Measurements from ENCODE around the gene EIPR1.
A peak's percentile ranks its signal among the peaks of the same experiment; 100 is the strongest.

The EIPR1 gene

DNA sequence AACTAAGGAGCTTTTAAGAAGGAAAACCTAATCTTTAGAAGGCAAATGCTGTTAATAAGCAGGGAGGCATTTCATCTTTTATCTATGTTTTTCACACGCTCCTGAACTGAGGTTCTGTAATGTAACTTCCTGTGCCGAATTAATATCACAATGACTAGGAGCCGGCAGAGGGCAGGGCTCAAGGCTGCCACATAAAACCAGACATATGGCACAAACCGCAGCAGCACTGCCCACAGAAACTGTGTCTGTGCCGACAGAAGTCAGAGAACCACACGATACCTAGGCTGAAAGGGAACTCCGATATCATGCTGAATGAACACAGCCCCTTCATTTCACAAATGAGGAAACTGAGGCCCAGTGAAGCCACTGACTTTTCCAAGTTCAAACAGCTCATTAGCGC, 112.1 kb downstream of the EIPR1 start:
- peak; percentile 9 for DNase-seq (ENCODE audit: low read depth)
- TF ChIP-seq, protein P1, sequence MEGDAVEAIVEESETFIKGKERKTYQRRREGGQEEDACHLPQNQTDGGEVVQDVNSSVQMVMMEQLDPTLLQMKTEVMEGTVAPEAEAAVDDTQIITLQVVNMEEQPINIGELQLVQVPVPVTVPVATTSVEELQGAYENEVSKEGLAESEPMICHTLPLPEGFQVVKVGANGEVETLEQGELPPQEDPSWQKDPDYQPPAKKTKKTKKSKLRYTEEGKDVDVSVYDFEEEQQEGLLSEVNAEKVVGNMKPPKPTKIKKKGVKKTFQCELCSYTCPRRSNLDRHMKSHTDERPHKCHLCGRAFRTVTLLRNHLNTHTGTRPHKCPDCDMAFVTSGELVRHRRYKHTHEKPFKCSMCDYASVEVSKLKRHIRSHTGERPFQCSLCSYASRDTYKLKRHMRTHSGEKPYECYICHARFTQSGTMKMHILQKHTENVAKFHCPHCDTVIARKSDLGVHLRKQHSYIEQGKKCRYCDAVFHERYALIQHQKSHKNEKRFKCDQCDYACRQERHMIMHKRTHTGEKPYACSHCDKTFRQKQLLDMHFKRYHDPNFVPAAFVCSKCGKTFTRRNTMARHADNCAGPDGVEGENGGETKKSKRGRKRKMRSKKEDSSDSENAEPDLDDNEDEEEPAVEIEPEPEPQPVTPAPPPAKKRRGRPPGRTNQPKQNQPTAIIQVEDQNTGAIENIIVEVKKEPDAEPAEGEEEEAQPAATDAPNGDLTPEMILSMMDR (conservative IDR thresholded peaks at IDR 0.05; ENCODE audit: low read depth, low read length), result peak; percentile 10
- H3K4me3 ChIP-seq (ENCODE audit: low read length), result no peak overlapping the region

DNA sequence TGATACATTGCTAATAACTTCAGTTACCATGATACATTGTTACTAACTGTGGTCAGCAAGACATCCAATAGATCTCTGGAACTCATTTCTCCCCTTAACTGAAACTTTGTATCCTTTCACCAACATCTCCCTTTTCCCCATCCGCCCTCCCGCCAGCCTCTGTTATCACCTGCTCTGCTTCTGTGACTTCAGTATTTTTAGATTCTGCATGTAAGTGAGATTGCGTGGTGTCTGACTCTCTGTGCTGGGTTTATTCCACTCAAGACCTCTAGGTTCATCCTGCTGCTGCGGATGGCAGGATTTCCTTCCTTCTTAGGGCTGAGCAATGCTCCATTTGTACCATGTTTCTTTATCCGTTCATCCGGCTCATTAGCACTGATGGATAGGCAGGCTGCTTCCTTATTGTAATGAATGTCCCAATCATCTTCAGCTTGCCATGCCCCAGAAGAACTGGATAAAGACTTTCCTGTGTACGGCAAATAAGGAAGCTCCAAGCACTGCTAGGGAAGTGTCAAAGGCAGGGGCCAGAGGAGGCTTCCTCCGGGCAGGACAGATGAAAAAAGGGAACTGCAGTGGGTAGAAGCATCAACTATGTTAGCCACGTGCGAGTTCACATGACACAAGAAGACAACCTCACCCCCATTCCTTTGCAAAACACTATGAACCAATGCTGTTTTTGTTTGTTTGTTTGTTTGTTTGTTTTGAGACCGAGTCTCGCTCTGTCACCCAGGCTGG, 113.4 kb downstream of the EIPR1 start:
- H3K4me3 ChIP-seq (ENCODE audit: low read length), result no peak overlapping the region
- DNase-seq (ENCODE audit: low read depth), result no peak
- TF ChIP-seq, protein P1 (conservative IDR thresholded peaks at IDR 0.05; ENCODE audit: low read depth, low read length), result no peak

DNA sequence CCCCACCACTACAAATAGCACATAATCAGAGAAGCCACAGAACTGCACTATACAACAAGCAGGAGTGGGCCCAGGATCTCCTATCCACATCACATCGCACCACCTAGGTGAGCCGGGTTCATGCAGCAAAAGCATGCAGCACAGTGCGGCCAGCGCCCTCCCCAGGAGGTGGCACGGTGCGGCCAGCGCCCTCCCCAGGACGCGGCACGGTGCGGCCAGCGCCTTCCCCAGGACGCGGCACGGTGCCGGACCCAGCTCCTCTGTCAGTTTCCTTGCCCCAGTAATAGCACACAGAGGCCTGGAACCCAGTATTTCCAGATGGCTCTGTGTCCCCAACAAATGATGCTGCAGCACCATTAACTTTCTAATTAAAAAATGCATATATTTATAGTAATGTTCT, 114.1 kb downstream of the EIPR1 start:
- TF ChIP-seq, protein P1 (conservative IDR thresholded peaks at IDR 0.05; ENCODE audit: low read depth, low read length), result no peak

DNA sequence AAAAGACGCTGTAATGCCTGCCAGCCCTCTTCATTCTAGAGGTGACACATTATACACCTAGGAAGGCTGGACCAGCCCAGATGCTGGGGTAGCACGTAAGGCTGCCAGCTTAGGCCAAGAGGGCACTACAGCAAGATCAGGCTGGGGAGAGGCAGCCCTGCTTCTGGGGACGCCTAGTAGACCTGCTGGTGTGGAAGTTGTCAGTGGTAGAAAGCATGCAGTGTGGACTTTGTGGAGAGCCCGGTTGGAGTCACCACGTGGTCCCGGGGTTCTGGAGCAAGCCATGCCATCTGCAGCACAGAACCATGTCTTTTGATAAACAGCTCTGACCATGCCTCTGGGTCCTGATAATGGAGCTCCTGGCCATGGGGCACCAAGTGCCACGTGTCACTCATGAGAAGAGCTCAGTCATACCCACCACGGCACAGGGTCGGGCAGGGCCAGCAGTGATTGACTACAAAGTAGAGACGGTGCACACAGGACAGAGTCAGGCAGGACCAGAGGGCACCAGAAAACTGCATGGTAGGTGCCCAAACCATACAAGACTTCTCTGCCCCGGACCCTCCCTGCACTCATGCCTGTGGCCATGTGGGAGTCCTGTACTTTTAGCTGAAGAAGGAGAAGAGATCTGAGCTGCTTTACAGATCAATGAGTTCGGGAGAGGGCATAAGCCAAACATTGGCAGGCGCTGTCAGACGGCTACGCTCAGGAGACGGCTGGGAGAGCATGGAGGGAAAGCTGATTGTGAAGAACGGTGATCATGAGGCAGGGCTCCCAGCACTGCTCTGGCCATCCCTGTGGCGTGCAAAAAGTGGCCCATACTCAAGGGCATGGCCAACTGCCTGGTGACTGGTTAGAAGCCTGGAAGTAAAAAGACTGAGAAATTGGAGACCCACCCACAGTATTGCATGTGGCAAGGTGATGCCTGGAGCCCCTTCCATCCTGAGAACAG, 114.9 kb downstream of the EIPR1 start:
- DNase-seq (ENCODE audit: low read depth), result no peak
- TF ChIP-seq, protein P1 (conservative IDR thresholded peaks at IDR 0.05; ENCODE audit: low read depth, low read length), result no peak
- H3K4me3 ChIP-seq (ENCODE audit: low read length), result no peak overlapping the region

More for the DNA sequence above, 114.1 kb downstream of the EIPR1 start:
- no peak overlapping the region for H3K4me3 ChIP-seq (ENCODE audit: low read length)
- DNase-seq (ENCODE audit: low read depth), result no peak

DNA sequence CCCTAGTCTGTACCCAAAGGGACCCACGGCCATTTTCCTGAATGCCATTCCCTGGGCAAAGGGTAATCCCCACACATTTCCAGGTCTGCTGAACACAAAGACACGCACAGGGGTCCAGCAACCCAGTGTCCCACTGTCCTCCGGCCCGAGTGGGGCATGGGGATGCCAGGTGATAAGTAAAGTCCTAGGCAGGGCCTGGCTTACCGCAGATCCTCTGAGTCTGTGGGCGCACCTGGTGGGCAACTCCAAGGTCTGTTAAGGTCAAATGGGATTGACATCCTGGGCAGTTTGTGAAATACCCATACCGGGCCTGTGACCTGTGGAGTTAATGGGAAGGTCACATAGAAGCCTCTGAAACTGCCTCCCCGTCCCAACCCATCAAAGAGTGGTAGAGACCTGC, 116.1 kb downstream of the EIPR1 start:
- no peak for DNase-seq (ENCODE audit: low read depth)
- H3K4me3 ChIP-seq (ENCODE audit: low read length), result no peak overlapping the region
- TF ChIP-seq, protein P1 (conservative IDR thresholded peaks at IDR 0.05; ENCODE audit: low read depth, low read length), result no peak

DNA sequence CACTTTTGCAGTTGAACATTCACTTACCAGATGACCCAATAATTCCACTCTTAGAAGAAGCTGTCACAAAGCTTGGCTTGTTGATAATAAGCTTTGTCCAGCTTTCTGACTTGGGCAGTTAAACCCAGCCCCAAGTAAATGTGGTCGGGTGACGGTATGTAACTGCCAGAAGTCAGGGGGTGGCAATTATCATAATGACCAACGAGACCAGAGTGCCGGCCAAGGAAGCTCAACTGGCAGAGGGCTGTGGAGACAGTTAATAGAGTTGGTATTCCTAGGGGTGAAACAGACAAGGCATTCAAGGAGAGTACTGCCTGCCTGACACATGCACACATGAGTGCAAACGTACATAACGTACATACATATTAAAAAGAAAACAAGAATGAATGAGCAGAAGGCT, 116.7 kb downstream of the EIPR1 start:
- DNase-seq (ENCODE audit: low read depth), result no peak
- TF ChIP-seq, protein P1 (conservative IDR thresholded peaks at IDR 0.05; ENCODE audit: low read depth, low read length), result no peak
- H3K4me3 ChIP-seq (ENCODE audit: low read length), result no peak overlapping the region

Data from retinal pigment epithelial cell (primary cell).